Right cardiac atrium (tissue), 5 donors: Measurements from ENCODE around the gene BOD1. TPM values are rescaled to one million over a fixed set of nuclear protein-coding genes. Genes with fewer than 3 reads are reported as not detected.

Source experiments
- ATAC-seq, 2 donors: fragments of 200-7000 bp; cut with Tn5 transposase; one replicate each; pipeline versions ENCODE4 v1.8.0 to v1.9.1; 2020; ENCODE audit warnings: moderate library complexity in 2 of 2, mild to moderate bottlenecking in 1 of 2
- DNase-seq, 3 donors: peaks; one replicate each; pipeline ENCODE4 v3.0.0-alpha.2; 2020
- H3K27ac ChIP-seq: one replicate; pipeline ENCODE4 v1.5.1; 2013; ENCODE audit warnings: mild to moderate bottlenecking, low read length, control low read depth, moderate library complexity
- H3K27me3 ChIP-seq: one replicate; pipeline ENCODE4 v1.6.1; 2013; ENCODE audit not compliant: control insufficient read depth, insufficient read depth
- H3K4me1 ChIP-seq: one replicate; pipeline ENCODE4 v1.6.1; 2013; ENCODE audit warnings: low read length; ENCODE audit not compliant: control insufficient read depth, insufficient read depth
- H3K4me3 ChIP-seq: one replicate; pipeline ENCODE4 v1.5.1; 2013; ENCODE audit warnings: low read length, control low read depth
- H3K9me3 ChIP-seq: one replicate; pipeline ENCODE4 v1.6.1; 2013; ENCODE audit warnings: low read length; ENCODE audit not compliant: control insufficient read depth
- WGBS: extraction: QIAGEN DNeasy Blood & Tissue Kit; methylation state at CpG from one replicate; pipeline ENCODE4 v1.1.7; 2013; 5-methylcytosine and 5-hydroxymethylcytosine counted together
- intact Hi-C, 4 donors: fragments of 100-400 bp; cut with DNase I; formaldehyde crosslinking; loops; one replicate each; pipeline versions ENCODE4 v1.11.0 to v1.14.0; 2022 to 2023
- polyA plus RNA-seq: library from polyadenylated mRNA; stranded (reverse); fragments of 200-250 nt; gene quantifications from one replicate; pipeline ENCODE4 v1.2.3, GENCODE V29; 2013
- total RNA-seq, 4 donors: library from RNA; stranded (reverse); fragmentation: NEBNext Ultra II Directional; extraction: Animal tissue kit (Norgen Biotek cat#: 25700); gene quantifications; one replicate each; pipeline ENCODE4 v1.2.1, GENCODE V29; 2021
- donor health status: healthy with polysubstance abuse.
- donor health status: DM: no; HTN: yes; CAD: no.
- donor health status: DM: no; HTN: no; CAD: no.
- donor health status: DM: no; HTN: yes; CAD: no; lungs with severe emphysema.
- donor health status: DM: yes; HTN: yes; CAD: no.

The BOD1 gene
- total and polyA plus RNA-seq, 5 donors = 29.0 to 53.6 (median 44.1) TPM

- Histone ChIP-seq H3K4me3 (no peak overlapping the region), H3K27ac (no peak overlapping the region), H3K9me3 (peaks cover 2% of the 10 kb centered on the region), H3K27me3 (no peaks in the 10 kb centered on the region), H3K4me1 (no peaks in the 10 kb centered on the region)
- 87% methylated on average over 6 of the region's 6 CpGs for WGBS
- no peak for ATAC-seq
- no peak for DNase-seq
- intact Hi-C loops = loop anchor here in 3 of 4 donors (5.0 to 10.0 kb wide), 3 partner anchors 231 to 281 kb away; no protein-coding TSS in a partner anchor
Measured at GRCh38 chr5:173575985-173576384, 40.5 kb downstream of the BOD1 start.

GRCh38 chr5:173574983-173575382 is 41.5 kb downstream of the BOD1 start:
- Histone ChIP-seq H3K27ac (no peak overlapping the region), H3K9me3 (peaks cover 2% of the 10 kb centered on the region), H3K27me3 (no peaks in the 10 kb centered on the region), H3K4me1 (no peaks in the 10 kb centered on the region), H3K4me3 (no peak overlapping the region)
- no peak for ATAC-seq
- intact Hi-C loops = loop anchor here (5.0 to 10.0 kb wide), 5 partner anchors 228 to 280 kb away; no protein-coding TSS in a partner anchor
- 74% methylated on average over 8 of the region's 8 CpGs for WGBS
- no peak for DNase-seq

GRCh38 chr5:173573126-173573960 is 43.1 kb downstream of the BOD1 start:
- DNase-seq (peak; percentile 77 to 92 (median 92)), ATAC-seq (peak; percentile 92)
- Histone ChIP-seq H3K27me3 (no peaks in the 10 kb centered on the region), H3K4me3 (no peak overlapping the region), H3K9me3 (no peaks in the 10 kb centered on the region), H3K4me1 (no peaks in the 10 kb centered on the region), H3K27ac (no peak overlapping the region)
- 29% methylated on average over 35 of the region's 35 CpGs for WGBS
- intact Hi-C loops = loop anchor here in 3 of 4 donors (5.0 to 10.0 kb wide), 4 partner anchors 226 to 279 kb away; no protein-coding TSS in a partner anchor

GRCh38 chr5:173572431-173573125 is 43.9 kb downstream of the BOD1 start:
- H3K4me3 ChIP-seq = no peak overlapping the region
- no peak overlapping the region for H3K27ac ChIP-seq
- WGBS = 26% methylated on average over 6 of the region's 6 CpGs
- no peaks in the 10 kb centered on the region for H3K27me3 ChIP-seq
- no peaks in the 10 kb centered on the region for H3K9me3 ChIP-seq
- no peaks in the 10 kb centered on the region for H3K4me1 ChIP-seq
- ATAC-seq (peak in 1 of 2 donors; percentile 13), DNase-seq (no peak)
- intact Hi-C loops = loop anchor here in 3 of 4 donors (5.0 to 10.0 kb wide), 4 partner anchors 225 to 278 kb away; no protein-coding TSS in a partner anchor

GRCh38 chr5:173570321-173571090 is 45.9 kb downstream of the BOD1 start:
- intact Hi-C loops = loop anchor here in 3 of 4 donors (5.0 to 10.0 kb wide), 4 partner anchors 223 to 276 kb away; no protein-coding TSS in a partner anchor
- Histone ChIP-seq H3K27me3 (no peaks in the 10 kb centered on the region), H3K27ac (no peak overlapping the region), H3K9me3 (no peaks in the 10 kb centered on the region), H3K4me3 (no peak overlapping the region), H3K4me1 (no peaks in the 10 kb centered on the region)
- DNase-seq = no peak
- no peak for ATAC-seq
- WGBS = 84% methylated on average over 22 of the region's 22 CpGs

GRCh38 chr5:173568703-173569102 is 47.7 kb downstream of the BOD1 start:
- Histone ChIP-seq H3K4me1 (no peaks in the 10 kb centered on the region), H3K9me3 (no peaks in the 10 kb centered on the region), H3K27ac (no peak overlapping the region), H3K4me3 (no peak overlapping the region), H3K27me3 (no peaks in the 10 kb centered on the region)
- DNase-seq (no peak), ATAC-seq (no peak)
- intact Hi-C loops = no loop called here
- WGBS = 88% methylated on average over 4 of the region's 4 CpGs

- DNase-seq (no peak), ATAC-seq (no peak)
- Histone ChIP-seq H3K27ac (no peak overlapping the region), H3K9me3 (no peaks in the 10 kb centered on the region), H3K4me1 (no peaks in the 10 kb centered on the region), H3K4me3 (no peak overlapping the region), H3K27me3 (no peaks in the 10 kb centered on the region)
- 97% methylated on average over 1 of the region's 1 CpG for WGBS
- intact Hi-C loops = no loop called here
Measured at GRCh38 chr5:173568128-173568527, 48.3 kb downstream of the BOD1 start.

GRCh38 chr5:173567548-173567947 is 48.9 kb downstream of the BOD1 start:
- WGBS = 67% methylated on average over 7 of the region's 7 CpGs
- ATAC-seq (no peak), DNase-seq (no peak)
- H3K9me3 ChIP-seq = no peaks in the 10 kb centered on the region
- intact Hi-C loops = no loop called here
- no peaks in the 10 kb centered on the region for H3K27me3 ChIP-seq
- no peak overlapping the region for H3K27ac ChIP-seq
- no peaks in the 10 kb centered on the region for H3K4me1 ChIP-seq
- no peak overlapping the region for H3K4me3 ChIP-seq

- Histone ChIP-seq H3K27me3 (no peaks in the 10 kb centered on the region), H3K9me3 (no peaks in the 10 kb centered on the region), H3K4me1 (no peaks in the 10 kb centered on the region), H3K27ac (no peak overlapping the region), H3K4me3 (no peak overlapping the region)
- ATAC-seq = no peak
- WGBS = 89% methylated on average over 3 of the region's 3 CpGs
- DNase-seq = no peak
- intact Hi-C loops = no loop called here
Measured at GRCh38 chr5:173565491-173566072, 50.9 kb downstream of the BOD1 start.

GRCh38 chr5:173564106-173564505 is 52.3 kb downstream of the BOD1 start:
- Histone ChIP-seq H3K27me3 (no peaks in the 10 kb centered on the region), H3K4me3 (no peak overlapping the region), H3K9me3 (no peaks in the 10 kb centered on the region), H3K4me1 (no peaks in the 10 kb centered on the region), H3K27ac (no peak overlapping the region)
- ATAC-seq = no peak
- 66% methylated on average over 4 of the region's 4 CpGs for WGBS
- DNase-seq = no peak
- intact Hi-C loops = no loop called here
